Cardiac fibroblast (primary cell): ENCODE results near the gene WBP2.
A peak's percentile ranks its signal among the peaks of the same experiment; 100 is the strongest.

Experiments used
- DNase-seq, 2 donors: peaks; one replicate each; pipeline versions ENCODE4 v3.0.0 to v3.0.0-alpha.2; 2010; ENCODE audit warnings: low read depth in 2 of 2
- H3K4me3 ChIP-seq, 2 donors: replicated peaks in 1 of 2; 1 replicate in 1 of 2; 2 replicates in 1 of 2; pipeline ENCODE4 v1.5.1; 2011; ENCODE audit warnings: low read depth in 2 of 2, low read length in 2 of 2, mild to moderate bottlenecking in 2 of 2, moderate library complexity in 1 of 2
- CTCF ChIP-seq: IDR thresholded peaks from one replicate; pipeline ENCODE4 v1.5.1; 2011; ENCODE audit warnings: low read depth, mild to moderate bottlenecking, low read length, inconsistent platforms

Gene WBP2

GRCh38 chr17:75898791-75899190, 43.7 kb upstream of the WBP2 start:
- no peak for DNase-seq

GRCh38 chr17:75898065-75898464, 42.9 kb upstream of the WBP2 start:
- no peak for DNase-seq
- no peak overlapping the region for H3K4me3 ChIP-seq
- TF ChIP-seq CTCF = no peak

More at GRCh38 chr17:75898791-75899190, 43.7 kb upstream of the WBP2 start:
- H3K4me3 ChIP-seq = no peak overlapping the region
- TF ChIP-seq CTCF = no peak

- TF ChIP-seq CTCF = no peak
- H3K4me3 ChIP-seq = peak overlapping the region; percentile 41 to 90
- DNase-seq = no peak
Measured at GRCh38 chr17:75897160-75898019, 42.3 kb upstream of the WBP2 start.

GRCh38 chr17:75896415-75897159, 41.5 kb upstream of the WBP2 start, which contains the start of gene TRIM65:
TSS of gene TRIM65 (minus strand) at chr17:75896951. CDS start at chr17:75896937, 14 bp downstream.
- TF ChIP-seq CTCF = no peak
- peak; percentile 76 to 81 for DNase-seq

GRCh38 chr17:75895370-75896155, 40.4 kb upstream of the WBP2 start:
- peak; percentile 39 for TF ChIP-seq CTCF
- H3K4me3 ChIP-seq = peak overlapping the region; percentile 61 to 69
- DNase-seq = peak; percentile 18 to 22

More at GRCh38 chr17:75896415-75897159, 41.5 kb upstream of the WBP2 start, which contains the start of gene TRIM65:
- peak within 1 kb of the TSS; percentile 69 to 90 for H3K4me3 ChIP-seq

GRCh38 chr17:75894049-75894733, 39.1 kb upstream of the WBP2 start:
- no peak for DNase-seq
- no peak overlapping the region for H3K4me3 ChIP-seq
- TF ChIP-seq CTCF = no peak
